ENCODE measurements around the gene CXorf66.

- no peak for TF ChIP-seq CTCF (IDR thresholded peaks at IDR 0.05)
- no peak for TF ChIP-seq POLR2A (IDR thresholded peaks at IDR 0.05)
Observed at GRCh38 chrX:139905743-139906142, 59.6 kb downstream of the CXorf66 start.

Measured in uterus (tissue), 2 donors.